HG03457 (cell line): Measurements from ENCODE around the gene ESRRA.
"Not testable (repeated sequence)": the region's sequence is repeated elsewhere in the genome, so short reads cannot be mapped to it uniquely, and the experiment has no call there.

Experiments used
- ATAC-seq: cut with Tn5 transposase; IDR thresholded peaks from one replicate; pipeline ENCODE4 v1.9.1; 2021; ENCODE audit warnings: moderate number of reproducible peaks; ENCODE audit not compliant: unreplicated experiment

The ESRRA gene

DNA sequence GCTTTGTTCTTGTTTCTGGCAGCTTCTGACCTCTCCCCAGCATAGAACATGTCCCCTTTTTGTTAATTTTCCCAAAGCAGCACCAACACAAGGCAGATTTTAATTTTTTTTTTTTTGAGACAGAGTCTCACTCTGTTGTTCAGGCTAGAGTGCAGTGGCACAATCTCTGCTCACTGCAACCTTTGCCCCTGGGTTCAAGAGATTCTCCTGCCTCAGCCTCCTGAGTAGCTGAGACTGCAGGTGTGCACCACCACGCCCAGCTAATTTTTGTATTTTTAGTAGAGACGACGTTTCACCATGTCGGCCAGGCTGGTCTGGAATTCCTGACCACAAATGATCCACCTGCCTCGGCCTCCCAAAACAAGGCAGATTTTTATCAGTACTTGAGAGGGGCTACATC lies 2.5 kb downstream of the ESRRA start:
- not testable (repeated sequence) for ATAC-seq

GRCh38 chr11:64312947-64313346 lies 7.6 kb downstream of the ESRRA start:
- ATAC-seq: no peak

- ATAC-seq: no peak
Observed at GRCh38 chr11:64313491-64314145, 8.3 kb downstream of the ESRRA start.

- ATAC-seq: no peak
Observed at GRCh38 chr11:64314146-64314804, 9.0 kb downstream of the ESRRA start.

DNA sequence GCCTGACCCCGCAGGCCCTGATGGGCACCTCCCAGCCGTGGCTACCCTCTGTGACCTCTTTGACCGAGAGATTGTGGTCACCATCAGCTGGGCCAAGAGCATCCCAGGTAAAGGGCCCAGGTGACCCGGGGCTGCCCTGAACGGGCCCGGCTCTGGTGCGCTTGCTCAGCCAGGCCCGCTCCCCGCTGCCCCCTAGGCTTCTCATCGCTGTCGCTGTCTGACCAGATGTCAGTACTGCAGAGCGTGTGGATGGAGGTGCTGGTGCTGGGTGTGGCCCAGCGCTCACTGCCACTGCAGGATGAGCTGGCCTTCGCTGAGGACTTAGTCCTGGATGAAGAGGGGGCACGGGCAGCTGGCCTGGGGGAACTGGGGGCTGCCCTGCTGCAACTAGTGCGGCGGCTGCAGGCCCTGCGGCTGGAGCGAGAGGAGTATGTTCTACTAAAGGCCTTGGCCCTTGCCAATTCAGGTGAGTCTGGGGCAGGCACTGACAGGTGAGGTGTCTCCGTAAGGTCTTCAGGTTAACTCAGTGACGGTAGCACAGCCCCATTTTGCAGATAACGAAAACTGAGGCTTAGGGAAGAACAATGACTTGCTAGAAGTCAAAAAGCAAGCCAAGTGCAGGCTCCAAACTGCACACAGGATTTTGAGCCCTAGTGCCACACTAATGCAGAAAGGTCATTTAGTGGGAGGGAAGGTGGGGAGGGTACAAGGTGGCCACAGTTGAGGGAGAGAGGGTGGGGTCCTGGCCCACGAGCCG lies 9.7 kb downstream of the ESRRA start:
- ATAC-seq: no peak

GRCh38 chr11:64315667-64316526 lies 10.6 kb downstream of the ESRRA start:
- ATAC-seq: not testable (repeated sequence)

DNA sequence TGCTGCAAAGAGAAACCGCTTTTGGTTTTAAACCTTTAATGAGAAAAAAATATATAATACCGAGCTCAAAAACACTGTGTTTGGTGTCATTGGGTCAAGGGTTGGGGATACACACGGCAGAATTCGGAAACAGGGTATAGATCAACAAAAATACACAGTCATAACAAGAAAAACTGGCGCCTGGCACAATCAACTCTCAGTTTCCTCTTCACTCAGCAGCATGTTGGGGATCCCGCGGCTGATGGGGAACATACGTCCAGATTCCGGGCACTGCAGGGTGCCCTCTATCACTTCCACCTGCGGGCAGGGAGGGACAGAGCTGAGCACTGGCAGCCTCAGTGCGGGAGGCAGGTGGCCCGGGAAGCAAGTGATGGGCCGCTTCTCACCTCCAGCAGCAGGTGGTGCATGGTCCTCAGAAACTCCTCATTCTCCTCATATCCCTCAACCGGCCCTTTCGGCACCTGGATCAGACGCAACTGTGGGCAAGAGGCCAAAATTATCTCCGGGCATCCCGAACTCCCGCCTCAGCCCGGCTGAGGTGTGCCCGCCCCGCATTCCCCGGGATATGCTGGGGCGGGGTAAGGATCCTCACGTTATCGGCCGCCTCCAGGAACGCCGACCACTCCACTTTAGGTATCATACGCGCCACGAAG lies 11.5 kb downstream of the ESRRA start:
- ATAC-seq: peak; percentile 1

DNA sequence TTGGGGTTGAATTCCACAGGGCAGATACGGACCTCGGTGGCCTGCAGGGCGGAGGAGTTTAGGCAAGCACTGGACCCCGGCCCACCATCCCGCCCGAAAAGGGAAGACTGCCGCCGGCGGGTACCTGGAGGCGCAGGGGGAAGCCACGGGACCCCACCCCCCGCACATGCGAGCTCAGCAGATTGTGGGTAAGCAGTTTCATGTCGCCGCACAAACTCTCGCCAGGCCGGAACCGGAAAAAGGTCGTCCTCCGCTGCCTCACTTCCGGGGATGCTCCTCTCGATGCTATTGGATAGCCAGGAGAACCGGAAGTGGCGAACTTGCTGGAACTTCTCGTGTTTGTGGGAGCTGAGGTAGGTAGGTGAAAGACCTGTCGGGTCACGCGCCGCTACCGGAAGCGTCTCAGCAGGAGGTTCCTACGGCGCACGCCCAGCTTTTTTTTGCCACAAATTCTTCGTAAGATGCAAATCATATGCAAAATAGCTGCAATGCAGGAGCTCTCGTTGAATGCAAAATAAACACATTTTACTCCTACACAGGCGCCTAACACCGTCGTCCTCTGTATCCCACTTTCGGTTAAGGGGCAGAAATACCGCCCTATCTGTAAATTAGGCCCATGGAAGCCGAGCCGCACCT lies 12.1 kb downstream of the ESRRA start, which contains the start of gene TRMT112:
Gene TRMT112, minus strand, starts transcription at position 235 of the 636 bp plus-strand sequence. Its CDS starts 33 bp downstream, at position 202.
- peak; percentile 34 for ATAC-seq

DNA sequence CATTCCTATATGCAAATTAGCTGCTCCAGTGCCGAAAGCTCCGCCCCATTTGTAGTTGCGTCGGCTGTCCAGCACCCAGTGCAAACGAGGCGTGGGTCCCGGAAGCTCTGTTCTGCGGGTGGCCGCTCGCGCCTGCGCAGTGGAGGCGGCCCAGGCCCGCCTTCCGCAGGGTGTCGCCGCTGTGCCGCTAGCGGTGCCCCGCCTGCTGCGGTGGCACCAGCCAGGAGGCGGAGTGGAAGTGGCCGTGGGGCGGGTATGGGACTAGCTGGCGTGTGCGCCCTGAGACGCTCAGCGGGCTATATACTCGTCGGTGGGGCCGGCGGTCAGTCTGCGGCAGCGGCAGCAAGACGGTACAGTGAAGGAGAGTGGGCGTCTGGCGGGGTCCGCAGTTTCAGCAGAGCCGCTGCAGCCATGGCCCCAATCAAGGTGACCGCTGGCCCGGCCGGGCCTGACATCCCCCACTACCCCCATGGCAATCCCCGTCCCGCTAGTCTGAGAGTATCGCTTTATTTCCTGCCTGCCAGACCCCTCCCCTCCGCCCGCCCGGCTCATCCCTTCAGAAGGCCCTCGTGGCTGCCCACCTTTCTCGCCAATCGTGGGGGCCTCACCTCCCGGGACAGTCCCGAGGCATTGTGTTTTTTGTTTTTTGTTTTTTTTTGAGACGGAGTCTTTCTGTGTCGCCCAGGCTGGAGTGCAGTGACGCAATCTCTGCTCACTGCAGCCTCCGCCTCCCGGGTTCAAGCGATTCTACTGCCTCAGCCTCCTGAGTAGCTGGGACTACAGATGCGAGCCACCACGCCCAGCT lies 12.8 kb downstream of the ESRRA start, which contains the start of gene PRDX5:
Gene PRDX5, plus strand, starts transcription at position 161 of the 805 bp plus-strand sequence. Its CDS starts 95 bp downstream, at position 256.
- peak; percentile 46 for ATAC-seq

- ATAC-seq: no peak
Observed at GRCh38 chr11:64318766-64319761, 13.7 kb downstream of the ESRRA start.

- no peak for ATAC-seq
Observed at GRCh38 chr11:64320556-64320955, 15.2 kb downstream of the ESRRA start.

GRCh38 chr11:64321026-64321425 lies 15.7 kb downstream of the ESRRA start:
- no peak for ATAC-seq

DNA sequence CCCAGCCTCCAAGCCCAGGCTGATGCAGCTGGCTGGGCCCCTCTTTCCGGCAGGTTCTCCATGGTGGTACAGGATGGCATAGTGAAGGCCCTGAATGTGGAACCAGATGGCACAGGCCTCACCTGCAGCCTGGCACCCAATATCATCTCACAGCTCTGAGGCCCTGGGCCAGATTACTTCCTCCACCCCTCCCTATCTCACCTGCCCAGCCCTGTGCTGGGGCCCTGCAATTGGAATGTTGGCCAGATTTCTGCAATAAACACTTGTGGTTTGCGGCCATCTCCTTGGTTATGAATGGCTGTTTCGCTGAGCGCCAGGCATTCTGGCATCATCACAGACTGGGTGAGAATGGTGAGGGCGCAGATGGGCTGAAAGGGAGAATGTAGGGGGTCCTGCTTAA lies 16.2 kb downstream of the ESRRA start:
- ATAC-seq: no peak

DNA sequence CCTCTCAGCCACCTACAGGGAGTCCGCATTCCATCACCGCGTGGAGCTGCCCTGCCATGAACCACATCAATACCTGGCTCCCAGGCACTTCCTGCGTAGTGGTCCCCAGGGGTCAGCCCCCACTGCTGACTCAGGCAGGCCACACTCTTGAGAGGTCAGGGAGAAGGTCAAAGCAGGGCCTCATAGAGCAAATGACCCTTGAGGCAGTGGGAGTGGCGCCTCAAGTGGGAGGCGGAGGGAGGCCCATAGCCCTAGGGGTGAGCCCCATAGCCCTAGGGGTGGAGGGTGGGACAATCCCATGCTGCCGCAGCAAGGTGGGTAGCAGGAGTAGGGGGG lies 17.6 kb downstream of the ESRRA start:
- no peak for ATAC-seq

- ATAC-seq: no peak
Observed at GRCh38 chr11:64323373-64323772, 18.0 kb downstream of the ESRRA start.

DNA sequence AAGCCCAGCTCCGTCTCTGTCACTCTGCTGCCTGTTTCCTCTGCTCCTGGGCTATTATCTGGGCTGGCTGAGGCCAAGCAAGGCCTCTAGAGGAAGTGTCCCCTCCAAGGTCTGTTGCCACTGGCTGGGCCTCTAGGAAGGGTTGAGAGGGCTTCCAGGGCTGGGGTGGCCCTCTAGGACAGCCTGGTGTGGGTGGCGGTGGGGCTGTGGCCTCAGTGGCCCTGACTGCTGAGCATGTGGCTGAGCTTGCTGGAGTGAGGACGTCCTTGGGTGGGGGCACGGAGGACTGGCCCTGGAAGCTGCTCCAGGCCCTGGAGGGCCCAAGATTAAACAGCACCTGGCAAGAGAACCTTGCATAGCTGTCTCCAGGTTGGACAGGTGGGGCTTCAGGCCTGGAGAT lies 18.7 kb downstream of the ESRRA start:
- ATAC-seq: not testable (repeated sequence)

DNA sequence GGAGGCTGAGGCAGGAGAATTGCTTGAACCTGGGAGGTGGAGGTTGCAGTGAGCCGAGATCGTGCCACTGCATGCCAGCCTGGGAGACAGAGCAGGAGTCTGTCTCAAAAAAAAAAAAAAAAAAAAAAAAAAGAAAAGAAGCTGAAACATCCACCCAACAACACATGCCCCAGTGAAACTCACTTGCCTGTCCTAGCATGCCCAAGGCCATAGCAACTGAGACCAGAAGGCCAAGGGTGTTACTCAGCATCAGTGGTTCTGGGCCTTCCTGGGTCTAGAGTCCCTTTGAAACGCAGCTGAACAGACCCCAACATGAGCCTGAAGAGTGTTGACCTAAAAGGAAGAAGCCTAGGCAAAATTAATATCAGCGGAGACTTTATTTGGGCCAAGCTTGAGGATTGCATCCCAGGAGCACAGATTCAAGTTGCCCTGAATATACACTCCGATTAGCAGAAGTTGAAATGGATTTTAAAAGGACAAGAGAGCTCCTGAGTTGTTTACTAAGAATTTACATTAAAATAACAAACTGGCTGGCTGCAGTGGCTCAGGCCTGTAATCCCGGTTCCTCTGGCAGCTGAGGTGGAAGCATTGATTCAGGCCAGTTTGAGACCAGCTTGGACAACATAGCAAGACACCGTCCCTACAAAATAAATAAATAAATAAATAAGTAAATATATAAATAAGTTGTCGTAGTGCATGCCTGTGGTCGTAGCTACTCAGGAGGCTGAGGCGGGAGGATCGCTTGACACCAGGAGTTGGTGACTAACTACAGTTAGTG lies 19.6 kb downstream of the ESRRA start:
- ATAC-seq: no peak
